K562 (cell line): ENCODE measurements around the gene HSPA1L. TPM values are rescaled to one million over a fixed set of nuclear protein-coding genes. Genes with fewer than 3 reads are reported as not detected.

Experiments
- ATAC-seq: fragments of 200-7000 bp; cut with Tn5 transposase; 3 replicates; pipeline ENCODE4 v1.9.1; 2020; ENCODE audit warnings: moderate library complexity
- BruUV-seq: library from RNA; stranded (reverse); fragments of 400-500 nt; replicated peaks from 2 replicates; lab custom pipeline; 2021; lab: Mats Ljungman, UMichigan
- CTCF ChIA-PET: fragments of 300-600 bp; formaldehyde crosslinking; extraction: SDS; loops from one replicate; lab custom pipeline; 2021; ENCODE audit warnings: low intra/inter-chr PET ratio; lab: Yijun Ruan, JAX
- POLR2A ChIA-PET: fragments of 300-600, 350-650 bp; sonication (Branson Sonifier 250); formaldehyde crosslinking; extraction: SDS; loops from one replicate; lab custom pipeline; 2021; ENCODE audit warnings: antibody characterized with exemption, inconsistent platforms; lab: Yijun Ruan, JAX
- DNase-seq, 4 experiments: peaks; one replicate each; pipeline versions ENCODE4 v3.0.0 to v3.0.0-alpha.2; 2011 to 2018; ENCODE audit warnings: low spot score in 3 of 4, mixed read lengths in 3 of 4; ENCODE audit errors: extremely low read depth in 1 of 4
- FAIRE-seq: peaks from 2 replicates; lab custom pipeline; 2011; peaks lifted over from hg19 to GRCh38; lab: Jason Lieb, UNC
- H2AFZ ChIP-seq: 2 replicates; pipeline ENCODE4 v1.6.0; 2011; ENCODE audit warnings: low read depth, low read length, control low read depth, inconsistent platforms
- H3K27ac ChIP-seq: fragments of 200-600 bp; 3 replicates; pipeline ENCODE4 v1.8.0; 2011; ENCODE audit warnings: low read depth, mild to moderate bottlenecking, control low read depth, inconsistent platforms, low read length, moderate library complexity, mixed read lengths; ENCODE audit errors: extremely low read depth
- H3K27me3 ChIP-seq, 2 experiments: fragments of 300-600 bp in 1 of 2; 2 replicates in 1 of 2; 3 replicates in 1 of 2; pipeline versions ENCODE4 v1.6.0 to v1.8.0; 2011; ENCODE audit warnings: inconsistent platforms in 2 of 2, low read length in 2 of 2, mild to moderate bottlenecking in 1 of 2, mixed read lengths in 1 of 2, moderate library complexity in 1 of 2; ENCODE audit not compliant: control insufficient read depth in 2 of 2, insufficient read depth in 2 of 2
- H3K36me3 ChIP-seq: fragments of 300-600 bp; 3 replicates; pipeline ENCODE4 v1.8.0; 2011; ENCODE audit warnings: mild to moderate bottlenecking, low read length, inconsistent platforms; ENCODE audit not compliant: control insufficient read depth, insufficient read depth
- H3K4me1 ChIP-seq, 2 experiments: fragments of 200-600 bp in 1 of 2; replicated peaks in 1 of 2; 2 replicates in 1 of 2; 3 replicates in 1 of 2; pipeline versions ENCODE4 v1.5.1 to v1.8.0; 2011; ENCODE audit warnings: inconsistent platforms in 2 of 2, low read length in 2 of 2, mild to moderate bottlenecking in 1 of 2, mixed read lengths in 1 of 2, moderate library complexity in 1 of 2; ENCODE audit not compliant: control insufficient read depth in 2 of 2, insufficient read depth in 2 of 2
- H3K4me2 ChIP-seq: 2 replicates; pipeline ENCODE4 v1.6.1; 2011; ENCODE audit warnings: low read length, control low read depth, inconsistent platforms, mixed read lengths; ENCODE audit not compliant: insufficient read depth
- H3K4me3 ChIP-seq: fragments of 200-600 bp; sonication (generic), shearing (Covaris generic); 2 replicates; pipeline ENCODE4 v1.5.1; 2016; ENCODE audit warnings: control low read depth, inconsistent platforms
- H3K79me2 ChIP-seq: fragments of 200-600 bp; 3 replicates; pipeline ENCODE4 v1.8.0; 2011; ENCODE audit warnings: low read length, inconsistent platforms; ENCODE audit not compliant: control insufficient read depth, insufficient read depth
- H3K9ac ChIP-seq, 2 experiments: 2 replicates each; pipeline versions ENCODE4 v1.6.0 to v1.6.1; 2011; ENCODE audit warnings: low read depth in 2 of 2, low read length in 2 of 2, control low read depth in 1 of 2, inconsistent platforms in 1 of 2, mild to moderate bottlenecking in 1 of 2, mixed read lengths in 1 of 2; ENCODE audit not compliant: insufficient read depth in 1 of 2
- H3K9me1 ChIP-seq: one replicate; pipeline ENCODE4 v1.6.0; 2011; ENCODE audit warnings: inconsistent platforms, mild to moderate bottlenecking, low read length, moderate library complexity; ENCODE audit not compliant: control insufficient read depth, insufficient read depth
- H3K9me3 ChIP-seq: replicated peaks from 2 replicates; pipeline ENCODE4 v1.5.1; 2011; ENCODE audit warnings: low read depth, low read length, inconsistent platforms; ENCODE audit not compliant: control insufficient read depth, insufficient read depth
- H4K20me1 ChIP-seq: replicated peaks from 2 replicates; pipeline ENCODE4 v1.6.1; 2011; ENCODE audit warnings: low read length, inconsistent platforms, mixed read lengths; ENCODE audit not compliant: control insufficient read depth, insufficient read depth
- HMGN3 ChIP-seq: IDR thresholded peaks from 2 replicates; pipeline ENCODE4 v1.6.1; 2011; ENCODE audit warnings: borderline replicate concordance, low read depth, mild to moderate bottlenecking, mixed read lengths, low read length; ENCODE audit not compliant: insufficient read length; ENCODE audit errors: extremely low read depth
- MIER1 ChIP-seq: fragments of 450-650 bp; IDR thresholded peaks from 2 replicates; pipeline ENCODE4 v1.6.1; 2016; ENCODE audit warnings: antibody characterized with exemption, mild to moderate bottlenecking, low read depth
- POLR2AphosphoS5 ChIP-seq: IDR thresholded peaks from 2 replicates; pipeline ENCODE4 v1.6.1; 2011; ENCODE audit warnings: mild to moderate bottlenecking, low read depth, low read length, moderate library complexity; ENCODE audit not compliant: control insufficient read depth, insufficient read depth
- TAL1 ChIP-seq: fragments of 450-650 bp; IDR thresholded peaks from 2 replicates; pipeline ENCODE4 v1.6.1; 2016; ENCODE audit warnings: mild to moderate bottlenecking
- WHSC1 ChIP-seq: IDR thresholded peaks from one replicate; pipeline ENCODE4 v1.6.1; 2012; ENCODE audit warnings: low read length, control low read depth, inconsistent platforms
- ZBTB43 ChIP-seq: sonication (generic); formaldehyde crosslinking; IDR thresholded peaks from 2 replicates; pipeline ENCODE4 v1.8.0; 2023; ENCODE audit warnings: mild to moderate bottlenecking, missing genetic modification reagents
- ZNF398 ChIP-seq: fragments of 250-450 bp; sonication (Bioruptor Pico); IDR thresholded peaks from 2 replicates; pipeline ENCODE4 v1.8.0; 2021; ENCODE audit warnings: moderate library complexity, mild to moderate bottlenecking, inconsistent platforms
- ZNF511 ChIP-seq: sonication (generic); formaldehyde crosslinking; IDR thresholded peaks from 2 replicates; pipeline ENCODE4 v1.8.0; 2022; ENCODE audit warnings: mild to moderate bottlenecking, missing genetic modification reagents
- WGBS: fragments of 100-300 bp; shearing (Covaris generic); methylation state at CpG from one replicate; pipeline ENCODE4 v1.1.6; 2016; ENCODE audit warnings: low coverage, mixed read lengths; ENCODE audit not compliant: insufficient coverage; ENCODE audit errors: missing lambda C conversion rate; 5-methylcytosine and 5-hydroxymethylcytosine counted together
- in situ Hi-C: fragments of 300-500 bp; cut with MboI; formaldehyde crosslinking; loops from 4 replicates; pipeline ENCODE4 v1.15.0; 2018; ENCODE audit warnings: inconsistent platforms, mixed read lengths
- intact Hi-C: fragments of 100-400 bp; cut with micrococcal nuclease; formaldehyde crosslinking; loops from 2 replicates; pipeline ENCODE4 v1.14.2; 2022
- polyA plus RNA-seq, 8 experiments: library from polyadenylated mRNA; depleted of rRNA in 4 of 8; stranded (reverse) in 5 of 8; unstranded in 3 of 8; fragments of >200 nt; fragmentation: Nextera tagmentation in 2 of 8; fragmentation: Illumina TruSeq in 1 of 8; extraction: Ambion mirVana in 2 of 8; extraction: Trizol in 1 of 8; gene quantifications; 2 replicates each; pipeline versions ENCODE4 v1.2.1 to v1.2.3, GENCODE V29; 2011 to 2014; ENCODE audit warnings: inconsistent platforms in 1 of 8, missing spikeins in 1 of 8
- total RNA-seq, 7 experiments: library from RNA; depleted of rRNA in 6 of 7; stranded (reverse); fragments of >200 nt in 6 of 7; fragmentation: Illumina TruSeq in 2 of 7; extraction: Trizol in 2 of 7; gene quantifications; 2 replicates each; pipeline versions ENCODE4 v1.2.1 to v1.2.3, GENCODE V29; 2011 to 2021; ENCODE audit warnings: low replicate concordance in 1 of 7

Gene HSPA1L
- total and polyA plus RNA-seq, 9 of the 15 experiments (the other 6 are each of a cell fraction or from before 2014, with no cell fraction given): 0.14 to 2.1 (median 1.3) TPM

GRCh38 chr6:31775633-31776484 lies 39.2 kb downstream of the HSPA1L start (continued):
- TF ChIP-seq ZBTB43 (CRISPR knock-in tag): no peak
- no peak for TF ChIP-seq POLR2AphosphoS5
- TF ChIP-seq MIER1: no peak
- no peak for TF ChIP-seq ZNF398 (CRISPR knock-in tag)

GRCh38 chr6:31775184-31775583 lies 39.9 kb downstream of the HSPA1L start:
- peak overlapping the region; percentile 1 to 88; a peak in 3 of 4 replicates for H3K9ac ChIP-seq
- no TSS peak for BruUV-seq
- H4K20me1 ChIP-seq: no peaks in the 10 kb centered on the region
- peaks cover 28% of the 10 kb centered on the region; the same call in 2 of the 3 replicates for H3K36me3 ChIP-seq
- FAIRE-seq (no peak), ATAC-seq (no peak), DNase-seq (peak in 1 of 4 experiments; percentile 55)
- H3K9me1 ChIP-seq: peaks cover 6% of the 10 kb centered on the region
- in situ Hi-C loops: no loop called here
- no peak for TF ChIP-seq TAL1
- 0 out of 2 replicates have a peak, but pooled peaks have one; percentile 34 for TF ChIP-seq ZNF511 (CRISPR knock-in tag)
- TF ChIP-seq HMGN3: peak; percentile 4
- peak; percentile 26 for TF ChIP-seq WHSC1
- no peaks in the 10 kb centered on the region for H3K79me2 ChIP-seq
- peak overlapping the region; percentile 31; the same call in 2 of the 3 replicates for H3K27ac ChIP-seq
- no peak overlapping the region for H3K4me3 ChIP-seq
- no peaks in the 10 kb centered on the region for H3K27me3 ChIP-seq
- H2AFZ ChIP-seq: peak overlapping the region; percentile 50
- 0 out of 2 replicates have a peak overlapping the region, but pooled peaks have one; percentile 4 for H3K4me2 ChIP-seq
- WGBS: 47% methylated on average over 4 of the region's 4 CpGs
- peaks cover 47 to 87% of the 10 kb centered on the region in 2 experiments for H3K4me1 ChIP-seq
- no peaks in the 10 kb centered on the region for H3K9me3 ChIP-seq
- ChIA-PET POLR2A (interaction anchor here (0.5 to 8.8 kb wide), 27 partner anchors 8 to 114 kb away, joined by 3 to 38 read pairs (median 4); partner anchors contain the start of genes C6orf47, CLIC1, CSNK2B and GPANK1), CTCF (no interaction called here)
- intact Hi-C loops: loop anchor here (10.0 kb wide), 1 partner anchor 230 kb away; the partner anchor contains the start of genes ATP6V1G2, DDX39B and NFKBIL1
